DLD1 (cell line): ENCODE data around the gene VSX2.

ENCODE experiments used
- in situ Hi-C: cut with HindIII; loops from 2 replicates; pipeline ENCODE4 v1.10.0; 2017; ENCODE audit warnings: low sequenced_read_pairs

The VSX2 gene

GRCh38 chr14:74220991-74221390, 18.3 kb upstream of the VSX2 start:
- in situ Hi-C loops, result no loop called here

- in situ Hi-C loops, result no loop called here
Measured at GRCh38 chr14:74221741-74222140, 17.5 kb upstream of the VSX2 start.

- in situ Hi-C loops, result no loop called here
Measured at GRCh38 chr14:74223016-74223415, 16.2 kb upstream of the VSX2 start.

- in situ Hi-C loops, result no loop called here
Measured at GRCh38 chr14:74231784-74232183, 7.5 kb upstream of the VSX2 start.

- in situ Hi-C loops, result no loop called here
Measured at GRCh38 chr14:74235017-74235416, 4.2 kb upstream of the VSX2 start.

- in situ Hi-C loops, result no loop called here
Measured at GRCh38 chr14:74237441-74237840, 1.8 kb upstream of the VSX2 start.

- in situ Hi-C loops, result no loop called here
Measured at GRCh38 chr14:74239848-74240793, 872 bp downstream of the VSX2 start.

- in situ Hi-C loops, result no loop called here
Measured at GRCh38 chr14:74240794-74241651, 1.8 kb downstream of the VSX2 start.

- in situ Hi-C loops, result no loop called here
Measured at GRCh38 chr14:74241652-74242017, 2.4 kb downstream of the VSX2 start.

- in situ Hi-C loops, result no loop called here
Measured at GRCh38 chr14:74242021-74242779, 3.0 kb downstream of the VSX2 start.

- in situ Hi-C loops, result no loop called here
Measured at GRCh38 chr14:74242780-74243042, 3.5 kb downstream of the VSX2 start.

- in situ Hi-C loops, result no loop called here
Measured at GRCh38 chr14:74243051-74243450, 3.8 kb downstream of the VSX2 start.

GRCh38 chr14:74244115-74244514, 4.9 kb downstream of the VSX2 start:
- in situ Hi-C loops, result no loop called here

- in situ Hi-C loops, result no loop called here
Measured at GRCh38 chr14:74245292-74245691, 6.0 kb downstream of the VSX2 start.

GRCh38 chr14:74246542-74246941, 7.3 kb downstream of the VSX2 start:
- in situ Hi-C loops, result no loop called here

- in situ Hi-C loops, result no loop called here
Measured at GRCh38 chr14:74248017-74248416, 8.8 kb downstream of the VSX2 start.

GRCh38 chr14:74249433-74250375, 10.5 kb downstream of the VSX2 start:
- in situ Hi-C loops, result no loop called here

- in situ Hi-C loops, result no loop called here
Measured at GRCh38 chr14:74255281-74255680, 16.0 kb downstream of the VSX2 start.

- in situ Hi-C loops, result no loop called here
Measured at GRCh38 chr14:74257078-74257940, 18.1 kb downstream of the VSX2 start.
